HG03066 (cell line): ENCODE results near the gene TRIM7.
"Not testable (repeated sequence)": the region's sequence is repeated elsewhere in the genome, so short reads cannot be mapped to it uniquely, and the experiment has no call there.

Experiments
- ATAC-seq: cut with Tn5 transposase; IDR thresholded peaks from one replicate; pipeline ENCODE4 v1.9.1; 2021; ENCODE audit warnings: low read depth; ENCODE audit not compliant: unreplicated experiment

The TRIM7 gene

GRCh38 chr5:181214249-181214648, 9.3 kb upstream of the TRIM7 start:
- not testable (repeated sequence) for ATAC-seq

DNA sequence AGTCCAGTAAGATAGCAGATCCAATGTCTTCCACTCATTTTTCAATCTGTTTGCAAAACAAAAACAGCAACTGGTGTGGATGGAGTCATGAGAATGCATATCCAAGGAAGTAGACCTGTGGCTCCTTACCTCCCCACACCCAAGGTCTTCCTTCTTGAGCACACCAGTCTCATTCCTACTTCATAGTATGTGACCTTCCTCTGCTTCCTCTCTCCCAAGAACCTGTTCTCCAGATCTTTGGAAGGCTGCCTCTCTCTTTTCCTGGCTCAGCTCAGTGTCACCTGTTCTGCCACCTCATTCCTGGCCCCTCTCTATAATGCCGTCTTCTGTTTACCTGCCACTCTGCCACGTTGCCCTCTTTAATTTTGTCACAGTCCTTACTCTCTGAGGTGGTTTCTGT, 7.9 kb upstream of the TRIM7 start:
- ATAC-seq: no peak

DNA sequence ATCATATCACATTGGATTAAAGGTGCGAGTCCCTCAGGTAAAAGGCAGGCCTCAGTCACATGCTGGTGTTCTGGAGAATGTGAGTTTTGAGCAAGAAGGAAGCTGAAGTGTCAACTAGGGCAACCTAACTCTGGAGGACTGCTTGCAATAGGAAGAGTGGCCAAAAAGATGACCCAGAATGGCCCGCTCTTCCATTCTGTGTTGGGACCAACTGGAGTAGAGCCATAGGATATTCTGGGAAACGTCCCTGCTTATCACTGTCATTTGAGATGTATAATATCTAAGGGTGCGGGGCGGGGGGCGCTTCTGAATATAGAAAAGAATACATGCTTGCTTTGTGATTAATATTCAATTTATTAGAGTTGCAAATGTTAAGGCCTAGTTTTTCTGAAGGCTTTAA, 7.1 kb upstream of the TRIM7 start:
- no peak for ATAC-seq

DNA sequence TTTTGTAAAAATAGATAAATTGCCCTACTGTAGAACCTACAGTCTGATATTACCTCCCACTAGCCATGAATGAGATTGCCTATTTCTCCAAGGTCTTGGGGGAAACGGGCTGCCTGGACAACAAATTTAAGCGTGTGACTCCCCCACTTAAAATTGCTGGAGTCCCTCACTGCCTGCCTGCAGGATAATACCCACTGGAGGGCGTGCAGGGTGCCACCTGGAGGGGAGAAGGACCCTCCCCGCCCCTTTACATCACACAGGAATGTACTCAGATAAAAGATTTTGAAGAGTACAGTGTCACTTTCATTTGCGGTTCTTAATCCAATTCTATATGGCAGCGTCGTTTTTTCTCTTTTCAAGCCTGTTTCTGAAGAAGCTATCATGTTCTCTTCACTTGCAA, 6.2 kb upstream of the TRIM7 start:
- ATAC-seq: no peak

DNA sequence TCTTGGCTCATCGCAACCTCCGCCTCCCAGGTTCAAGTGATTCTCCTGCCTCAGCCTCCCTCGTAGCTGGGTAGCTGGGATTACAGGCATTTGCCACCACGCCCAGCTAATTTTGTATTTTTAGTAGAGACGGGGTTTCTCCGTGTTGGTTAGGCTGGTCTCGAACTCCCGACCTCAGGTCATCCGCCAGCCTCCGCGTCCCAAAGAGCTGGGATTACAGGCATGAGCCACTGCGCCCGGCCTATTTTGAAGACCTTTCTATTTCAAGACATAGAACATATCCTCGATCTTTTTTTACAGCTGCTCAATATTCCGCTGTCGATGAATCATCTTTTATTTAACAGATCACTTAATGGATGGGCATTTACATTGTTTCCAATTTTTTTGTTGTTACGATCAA, 5.7 kb upstream of the TRIM7 start:
- ATAC-seq: not testable (repeated sequence)

GRCh38 chr5:181210148-181210547, 5.2 kb upstream of the TRIM7 start:
- ATAC-seq: not testable (repeated sequence)

DNA sequence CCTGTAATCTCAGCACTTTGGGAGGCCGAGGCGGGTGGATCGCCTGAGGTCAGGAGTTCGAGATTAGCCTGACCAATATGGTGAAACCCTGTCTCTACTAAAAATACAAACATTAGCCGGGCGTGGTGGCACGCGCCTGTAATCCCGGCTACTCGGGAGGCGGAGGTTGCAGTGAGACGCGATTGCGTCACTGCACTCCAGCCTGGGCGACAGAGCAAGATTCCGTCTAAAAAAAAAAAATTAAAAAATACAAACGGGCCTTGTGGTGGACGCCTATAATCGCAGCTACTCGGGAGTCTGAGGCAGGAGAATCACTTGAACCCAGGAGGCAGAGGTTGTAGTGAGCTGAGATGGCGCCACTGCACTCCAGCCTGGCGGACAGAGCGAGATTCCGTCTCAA, 4.0 kb upstream of the TRIM7 start:
- not testable (repeated sequence) for ATAC-seq

GRCh38 chr5:181207960-181208253, 2.9 kb upstream of the TRIM7 start:
- ATAC-seq: no peak

GRCh38 chr5:181207214-181207959, 2.4 kb upstream of the TRIM7 start:
- no peak for ATAC-seq

GRCh38 chr5:181205761-181206649, 1.0 kb upstream of the TRIM7 start:
- ATAC-seq: no peak

- no peak for ATAC-seq
These were observed 727 bp downstream of the TRIM7 start for GRCh38 chr5:181204113-181204825.

DNA sequence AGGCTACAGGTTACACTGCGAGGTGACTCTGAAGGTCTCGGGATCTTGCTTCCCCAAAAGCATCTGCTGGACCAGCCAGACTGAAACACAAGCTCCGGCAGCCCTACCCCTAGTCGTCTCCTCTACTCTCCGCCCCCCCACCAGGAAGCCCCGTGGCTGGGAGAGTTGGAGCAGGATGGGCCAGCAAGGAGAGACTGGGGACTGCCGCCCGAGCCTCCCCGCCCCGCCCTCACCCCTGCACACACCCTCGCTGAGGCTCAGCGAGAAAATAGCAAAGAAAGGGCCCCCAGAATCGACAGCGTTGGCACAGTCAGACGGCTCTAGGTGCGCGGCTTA, 1.3 kb downstream of the TRIM7 start:
- no peak for ATAC-seq

DNA sequence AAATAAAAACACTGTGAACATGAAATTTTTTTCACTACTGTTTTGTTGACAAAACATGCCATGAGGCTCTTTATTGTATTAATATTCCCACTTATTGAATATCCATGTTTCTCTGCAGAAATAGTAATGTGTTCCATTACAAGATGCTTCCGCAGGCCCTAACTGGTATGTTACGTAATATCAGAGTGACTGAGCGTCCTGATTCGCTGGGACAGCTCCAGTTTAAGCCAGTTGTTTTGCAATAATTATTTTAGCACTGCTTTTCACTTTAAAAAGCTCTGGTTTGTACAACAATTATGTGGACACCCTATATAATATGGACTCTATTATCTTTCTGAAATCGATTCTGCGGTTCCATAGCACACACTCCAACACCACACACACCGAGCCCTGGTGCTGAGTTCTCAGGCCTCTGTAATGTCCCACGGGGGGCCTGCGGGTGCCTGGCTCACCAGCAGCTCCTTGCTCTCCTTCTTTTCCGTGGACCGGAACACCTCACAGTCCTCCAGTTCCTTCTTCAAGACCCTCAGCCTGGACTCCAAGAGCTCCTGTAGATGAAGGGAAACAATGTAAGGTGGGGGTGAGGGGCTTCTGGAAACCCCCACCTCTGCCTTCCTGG, 1.8 kb downstream of the TRIM7 start:
- no peak for ATAC-seq

GRCh38 chr5:181200816-181201215, 4.2 kb downstream of the TRIM7 start:
- no peak for ATAC-seq

- ATAC-seq: no peak
These were observed 4.9 kb downstream of the TRIM7 start for GRCh38 chr5:181199881-181200638.

DNA sequence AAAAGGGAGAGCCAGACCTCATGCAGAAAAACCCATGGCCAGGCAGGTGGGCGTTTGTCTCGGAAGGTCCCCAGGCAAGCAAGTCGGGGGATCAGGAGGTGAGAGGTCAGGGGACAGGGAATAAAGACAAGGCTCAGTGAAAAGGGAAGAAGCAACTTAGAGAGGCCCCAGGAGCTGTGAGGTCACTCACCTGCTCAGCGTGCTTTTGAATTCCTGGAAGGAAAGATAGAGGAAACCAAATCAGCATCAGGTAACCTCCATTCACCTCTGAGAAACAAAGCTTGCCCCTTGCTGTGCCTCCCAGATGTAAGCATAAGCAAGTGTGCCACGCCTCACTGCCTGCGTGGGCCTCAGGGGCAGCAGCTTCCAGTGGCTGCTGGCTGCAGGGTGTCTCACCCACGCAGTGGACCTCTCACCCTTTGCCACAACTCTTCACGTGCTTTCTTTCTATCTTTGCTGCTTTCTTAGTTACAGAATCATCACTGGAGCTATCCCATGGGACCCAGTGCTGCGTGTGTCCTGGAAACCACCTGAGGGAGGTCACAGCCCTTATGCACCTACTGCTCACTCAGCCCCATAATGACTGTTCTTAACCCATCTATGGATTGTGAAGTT, 6.0 kb downstream of the TRIM7 start:
- ATAC-seq: no peak

DNA sequence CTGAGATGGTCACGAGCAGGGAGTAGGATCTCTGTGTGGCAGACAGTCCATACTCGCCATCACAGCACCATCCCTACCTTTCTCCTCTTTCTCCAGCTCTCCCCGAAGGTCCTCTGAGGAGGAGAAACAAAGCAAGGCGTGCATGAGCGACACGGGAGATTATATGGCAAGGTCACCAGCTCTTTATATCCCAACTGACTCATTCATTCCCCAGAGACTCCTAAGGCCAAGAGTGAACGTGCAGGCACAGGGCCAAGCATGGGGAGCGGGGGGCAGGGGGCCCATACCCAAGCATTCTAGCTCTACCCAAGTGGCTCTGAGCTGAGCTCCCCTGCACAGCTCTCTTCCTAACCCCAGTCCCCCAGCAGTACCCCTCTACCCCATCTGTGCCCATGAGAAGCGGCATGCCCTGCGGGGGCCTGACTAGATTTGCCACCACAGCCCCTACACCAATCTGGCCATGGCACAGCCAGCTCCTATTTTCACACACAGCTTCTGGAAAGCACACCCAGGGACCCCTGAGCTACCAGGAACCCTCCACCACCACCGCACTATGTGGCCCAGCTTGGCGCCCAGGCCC, 6.8 kb downstream of the TRIM7 start:
- ATAC-seq: no peak

- no peak for ATAC-seq
These were observed 7.6 kb downstream of the TRIM7 start for GRCh38 chr5:181197326-181197951.

DNA sequence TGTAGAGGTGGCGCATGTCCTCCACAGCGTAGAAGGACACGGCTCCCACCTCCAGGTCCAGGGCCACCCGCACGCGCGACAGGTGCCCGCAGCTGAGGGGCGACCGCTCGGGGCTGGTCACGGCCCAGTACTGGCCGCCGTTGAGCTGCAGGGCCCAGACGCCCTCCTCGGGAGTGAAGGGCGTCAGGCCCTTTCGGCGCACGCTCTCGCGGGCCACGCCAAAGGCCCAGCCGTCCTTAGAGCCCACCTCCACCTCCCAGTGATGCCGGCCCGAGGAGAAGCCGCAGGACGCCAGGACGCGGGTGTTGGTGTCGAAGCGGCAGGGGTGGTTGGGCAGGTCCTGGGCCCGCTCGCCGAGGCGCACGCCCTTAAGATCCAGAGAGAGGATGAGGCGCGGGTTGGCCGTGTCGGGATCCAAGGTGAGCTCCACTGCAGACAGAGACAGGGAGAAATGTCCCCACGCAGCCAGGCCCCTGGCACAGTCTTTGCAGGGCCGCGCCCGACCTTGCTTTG, 9.7 kb downstream of the TRIM7 start:
- no peak for ATAC-seq
